Islet of Langerhans (tissue), 1 donor: ENCODE measurements around the gene KRT31.
"Not testable (repeated sequence)": the region's sequence is repeated elsewhere in the genome, so short reads cannot be mapped to it uniquely, and the experiment has no call there.

Experiments used
- FAIRE-seq: peaks from one replicate; lab custom pipeline; 2011; peaks lifted over from hg19 to GRCh38; lab: Jason Lieb, UNC

Gene KRT31

GRCh38 chr17:41396996-41397660, at the start of gene KRT31:
Gene KRT31, minus strand, starts transcription at chr17:41397608. Its CDS starts 69 bp downstream, at chr17:41397539.
- no peak for FAIRE-seq

DNA sequence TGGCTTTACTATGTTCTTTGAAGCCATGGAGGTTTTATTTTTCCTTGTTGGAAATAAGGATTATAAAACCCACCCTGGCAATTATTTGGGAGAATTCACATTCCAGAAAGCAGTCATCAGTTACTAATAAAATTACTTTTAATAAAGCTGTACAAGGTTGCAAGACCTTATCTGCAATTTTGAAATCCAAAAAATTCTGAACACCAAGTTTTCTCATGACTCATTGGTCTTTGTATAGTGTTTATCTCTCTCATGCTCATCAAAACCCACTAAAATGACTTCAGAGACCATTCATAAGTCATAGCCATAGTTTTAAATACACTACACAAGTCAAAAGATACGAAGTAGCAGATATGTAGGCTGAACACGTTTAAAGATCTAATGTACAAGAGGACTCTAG, 49.4 kb upstream of the KRT31 start:
- FAIRE-seq = no peak

GRCh38 chr17:41444640-41445039, 47.2 kb upstream of the KRT31 start:
- FAIRE-seq = no peak

GRCh38 chr17:41444186-41444585, 46.8 kb upstream of the KRT31 start:
- no peak for FAIRE-seq

- FAIRE-seq = no peak
Observed at GRCh38 chr17:41442739-41443138, 45.3 kb upstream of the KRT31 start.

- no peak for FAIRE-seq
Observed at GRCh38 chr17:41440531-41441033, 43.2 kb upstream of the KRT31 start, which contains the start of gene KRT38. Gene KRT38, minus strand, starts transcription at chr17:41440983. Its CDS starts 62 bp downstream, at chr17:41440921.

DNA sequence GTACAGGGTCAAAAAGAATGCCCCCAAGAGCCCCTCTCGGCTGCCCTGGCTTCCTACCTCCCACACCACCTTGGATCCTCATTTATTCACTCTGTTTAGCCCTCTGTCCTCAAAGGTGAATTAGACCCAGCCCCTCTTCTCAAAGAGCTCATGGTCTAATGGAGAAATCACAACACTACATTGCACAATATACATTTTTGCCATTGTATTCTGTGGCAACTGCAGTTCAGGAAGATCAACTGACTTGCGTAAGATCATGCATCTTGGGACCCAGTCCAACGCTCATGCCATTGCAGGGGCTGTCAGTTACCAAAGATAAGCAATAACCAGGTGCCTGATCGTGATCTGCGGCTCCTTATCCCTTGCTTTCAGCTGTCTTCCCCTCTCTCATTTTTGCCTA, 42.0 kb upstream of the KRT31 start:
- FAIRE-seq = no peak

DNA sequence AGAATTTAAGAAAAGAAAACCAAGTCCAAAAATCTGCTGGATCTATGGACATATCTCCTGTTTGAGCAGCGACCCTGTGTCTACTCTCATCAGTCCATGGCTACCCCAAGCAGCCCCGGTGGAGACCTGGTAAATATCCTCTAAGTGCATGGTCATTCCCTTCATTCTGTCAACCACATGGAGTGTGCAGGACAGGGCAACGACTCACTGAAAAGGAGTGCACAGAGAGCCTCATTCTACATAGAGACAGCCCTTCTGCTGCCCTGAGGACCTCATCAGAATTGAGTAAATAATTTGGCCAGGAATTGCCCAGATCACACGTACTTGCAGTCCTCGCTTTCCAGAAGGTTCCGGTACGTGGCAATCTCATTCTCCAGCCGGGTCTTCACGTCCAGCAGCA, 40.4 kb upstream of the KRT31 start:
- FAIRE-seq = no peak

DNA sequence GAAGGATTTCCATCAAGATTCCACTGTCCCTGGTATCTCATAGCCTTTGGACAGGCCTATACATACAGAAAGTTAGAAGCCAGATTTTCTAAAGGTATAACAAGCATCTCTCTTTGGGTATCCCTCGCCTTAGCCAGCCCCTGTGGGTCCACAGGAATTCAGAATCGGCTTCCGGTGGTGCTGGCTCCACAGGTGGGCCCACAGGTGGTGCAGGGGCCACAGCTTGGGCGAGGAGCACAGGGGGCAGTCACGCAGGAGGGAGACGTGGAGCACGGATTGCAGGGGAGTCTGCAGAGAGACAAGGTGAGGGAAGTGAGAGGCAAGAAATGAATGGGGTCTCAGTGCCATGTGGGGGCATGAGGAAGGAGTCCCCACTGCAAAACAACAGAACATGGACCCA, 39.8 kb upstream of the KRT31 start:
- no peak for FAIRE-seq

- no peak for FAIRE-seq
Observed at GRCh38 chr17:41434415-41434814, 37.0 kb upstream of the KRT31 start.

DNA sequence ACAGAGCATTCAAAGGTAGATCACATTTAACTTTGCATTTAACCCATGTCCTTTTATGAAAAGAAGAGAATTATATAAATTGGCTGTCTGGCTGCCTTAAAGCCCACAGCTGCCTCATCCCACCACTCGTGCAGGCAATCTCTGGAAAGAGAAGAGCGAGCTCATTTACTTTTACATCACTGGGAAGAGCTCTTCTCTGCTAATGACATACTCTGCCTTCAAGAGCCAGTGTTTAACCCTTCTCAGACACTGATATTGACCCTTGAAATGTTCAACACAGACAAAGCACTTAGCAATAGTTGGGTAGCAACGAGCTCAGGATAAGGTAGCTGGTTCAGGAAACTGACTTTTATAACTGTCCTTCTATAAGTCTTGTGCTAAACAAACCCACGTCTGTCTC, 36.6 kb upstream of the KRT31 start:
- FAIRE-seq = no peak

GRCh38 chr17:41433586-41433985, 36.2 kb upstream of the KRT31 start:
- FAIRE-seq = no peak

GRCh38 chr17:41430376-41430775, 33.0 kb upstream of the KRT31 start:
- FAIRE-seq = not testable (repeated sequence)

GRCh38 chr17:41429667-41430066, 32.3 kb upstream of the KRT31 start:
- no peak for FAIRE-seq

- no peak for FAIRE-seq
Observed at GRCh38 chr17:41428591-41429291, 31.3 kb upstream of the KRT31 start.

- no peak for FAIRE-seq
Observed at GRCh38 chr17:41424111-41424635, 26.8 kb upstream of the KRT31 start, which contains the start of gene KRT37. Gene KRT37, minus strand, starts transcription at chr17:41424585. Its CDS starts 62 bp downstream, at chr17:41424523.

- not testable (repeated sequence) for FAIRE-seq
Observed at GRCh38 chr17:41422586-41422985, 25.2 kb upstream of the KRT31 start.

DNA sequence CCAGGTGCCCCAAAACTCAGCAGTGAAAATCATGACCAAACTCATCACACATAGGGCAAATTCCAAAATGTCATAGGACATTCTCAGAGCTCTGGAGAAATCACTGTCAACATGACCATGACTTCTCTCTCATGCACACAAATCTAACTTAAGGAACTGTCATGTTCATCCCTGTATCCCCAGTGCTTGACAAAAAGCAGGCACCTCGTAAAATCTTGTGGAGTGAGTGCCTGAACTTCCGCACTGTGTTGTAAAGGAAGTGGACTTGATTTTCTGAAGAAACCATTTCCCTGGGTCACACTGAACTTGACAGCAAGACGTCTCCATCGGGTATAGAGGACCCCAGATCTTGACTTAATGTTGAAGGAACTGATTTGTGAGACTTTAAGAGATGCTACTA, 24.2 kb upstream of the KRT31 start:
- no peak for FAIRE-seq

DNA sequence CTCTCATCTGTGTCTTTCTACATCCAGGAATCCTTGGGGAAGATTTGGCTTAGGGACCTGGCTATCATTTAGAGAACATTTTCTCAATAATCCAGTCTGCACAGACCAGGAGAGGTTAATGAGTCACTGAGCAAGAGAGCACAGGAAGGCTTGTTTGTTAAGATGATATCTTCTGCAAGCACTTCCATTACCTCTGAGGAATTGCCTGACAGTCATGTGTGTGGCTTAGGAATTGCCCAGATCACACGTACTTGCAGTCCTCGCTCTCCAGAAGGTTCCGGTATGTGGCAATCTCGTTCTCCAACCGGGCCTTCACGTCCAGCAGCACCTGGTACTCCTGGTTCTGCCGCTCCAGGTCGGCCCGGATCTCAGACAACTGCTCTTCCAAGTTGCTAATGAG, 23.7 kb upstream of the KRT31 start:
- FAIRE-seq = no peak

DNA sequence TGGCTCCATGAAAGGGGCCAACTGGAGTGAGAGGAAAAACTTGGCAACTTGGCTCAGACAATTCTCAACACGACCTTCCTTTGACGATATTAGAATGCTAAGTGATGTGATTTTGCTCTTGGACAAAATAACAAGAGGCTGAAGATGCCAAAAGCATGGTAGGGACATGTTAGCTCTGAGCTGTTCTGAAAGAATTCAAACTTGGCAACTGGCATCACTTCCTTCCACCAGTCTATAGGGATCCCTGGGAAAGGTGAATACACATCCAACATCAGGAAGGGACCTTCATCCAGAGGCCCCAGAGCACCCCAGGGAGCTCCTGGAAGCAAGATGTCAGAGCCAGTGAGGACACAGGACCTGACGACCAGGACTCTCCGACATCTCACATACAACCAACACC, 22.7 kb upstream of the KRT31 start:
- FAIRE-seq = no peak

- no peak for FAIRE-seq
Observed at GRCh38 chr17:41419716-41420115, 22.3 kb upstream of the KRT31 start.

DNA sequence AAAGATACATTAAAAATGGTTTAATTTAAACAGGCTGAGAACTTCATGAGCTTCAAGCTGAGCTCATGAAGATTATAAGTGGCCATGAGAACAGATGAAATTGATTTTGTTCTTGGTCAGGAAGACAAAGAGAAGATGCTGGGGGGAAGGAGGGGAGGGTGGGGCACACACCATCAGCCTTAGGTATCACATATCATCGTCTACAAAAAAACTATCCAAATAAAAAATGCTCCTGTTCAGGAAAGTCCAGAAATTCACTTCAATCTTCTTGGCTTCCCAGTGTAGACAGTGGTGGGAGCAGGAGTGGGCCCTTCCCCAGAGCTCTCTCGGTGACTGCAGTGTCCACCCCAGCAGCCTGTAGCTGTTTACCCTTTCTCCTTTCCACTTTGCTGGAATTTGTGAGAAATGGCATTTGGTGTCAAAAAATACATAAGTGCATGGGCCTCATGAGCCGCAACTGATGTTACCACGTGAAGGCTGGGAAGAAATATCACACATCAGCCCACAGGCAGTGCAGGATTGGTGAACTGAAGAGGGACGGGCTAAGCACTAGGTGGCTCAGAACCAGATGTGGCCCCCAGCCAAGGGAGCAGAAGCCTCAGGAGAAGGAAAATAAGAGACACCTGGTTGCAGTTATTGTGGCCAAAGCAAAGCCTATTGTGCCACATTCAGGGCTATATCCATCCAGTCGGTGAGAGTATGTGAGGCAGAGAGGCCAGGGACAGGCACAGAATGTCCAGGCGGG, 20.9 kb upstream of the KRT31 start:
- FAIRE-seq = no peak

GRCh38 chr17:41417576-41418015, 20.2 kb upstream of the KRT31 start:
- FAIRE-seq = no peak
